Activated B cell treated with CpG ODN at 0.5 μM for 24 hours (primary cell): ENCODE measurements around the gene MTFP1. TPM values are rescaled to one million over a fixed set of nuclear protein-coding genes. Genes with fewer than 3 reads are reported as not detected.

Experiments used
- ATAC-seq: fragments of 200-7000 bp; cut with Tn5 transposase; one replicate; pipeline ENCODE4 v1.10.0; 2021; ENCODE audit warnings: low read depth, mild to moderate bottlenecking, moderate library complexity
- CTCF ChIA-PET: fragments of 350-600 bp; sonication (Branson Sonifier 250); formaldehyde crosslinking; loops from one replicate; lab custom pipeline; 2021; ENCODE audit warnings: antibody characterized with exemption; lab: Charles Lee
- POLR2A ChIA-PET: fragments of 350-600 bp; sonication (Branson Sonifier 250); formaldehyde crosslinking; loops from one replicate; lab custom pipeline; 2021; ENCODE audit warnings: antibody characterized with exemption; lab: Charles Lee
- DNase-seq: peaks from one replicate; pipeline ENCODE4 v3.0.0; 2022
- H3K27ac Mint-ChIP-seq: one replicate; pipeline ENCODE4 v1.8.0; 2020; ENCODE audit warnings: mixed read lengths
- H3K27me3 Mint-ChIP-seq: one replicate; pipeline ENCODE4 v1.8.0; 2021; ENCODE audit warnings: mixed read lengths
- H3K36me3 Mint-ChIP-seq: one replicate; pipeline ENCODE4 v1.8.0; 2021; ENCODE audit warnings: low read depth, mixed read lengths
- H3K4me1 Mint-ChIP-seq: one replicate; pipeline ENCODE4 v1.8.0; 2021; ENCODE audit warnings: mixed read lengths
- H3K4me3 Mint-ChIP-seq: one replicate; pipeline ENCODE4 v1.8.0; 2020; ENCODE audit warnings: mild to moderate bottlenecking, mixed read lengths
- H3K9me3 Mint-ChIP-seq: one replicate; pipeline ENCODE4 v1.8.0; 2020; ENCODE audit warnings: mixed read lengths
- intact Hi-C: fragments of 100-400 bp; cut with micrococcal nuclease; formaldehyde crosslinking; loops from one replicate; pipeline ENCODE4 v1.15.1; 2024
- total RNA-seq: library from RNA; stranded (reverse); gene quantifications from 2 replicates; pipeline ENCODE4 v1.2.3, GENCODE V29; 2022
- TF ChIP-seq, protein P1 (sequence below): fragments of 200-600 bp; IDR thresholded peaks from one replicate; pipeline ENCODE4 v1.8.0; 2022; ENCODE audit warnings: antibody characterized with exemption, mild to moderate bottlenecking

The MTFP1 gene
- total RNA-seq, 1 donor from 2014 or later = 33.9 TPM

DNA sequence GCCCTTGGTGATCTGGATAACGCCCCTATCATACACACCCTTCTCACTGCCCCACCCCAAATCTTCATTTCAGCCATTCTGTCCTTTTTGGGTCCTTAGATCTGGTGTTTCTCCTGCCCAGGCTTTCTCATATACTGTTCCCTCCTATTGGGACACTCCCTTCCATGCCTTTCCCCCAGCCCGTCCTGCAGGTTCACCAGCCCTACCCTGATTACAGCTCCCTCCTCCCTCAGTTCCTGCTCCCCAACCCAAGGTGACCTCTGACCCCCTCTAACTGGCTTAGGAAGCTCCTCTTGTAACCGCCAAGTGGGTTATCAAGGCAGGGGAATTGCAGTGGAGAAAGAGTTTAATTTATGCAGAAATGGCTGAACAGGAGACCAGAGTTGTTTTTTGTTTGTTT, 13.0 kb downstream of the MTFP1 start:
- no peak for DNase-seq
- TF ChIP-seq, protein P1, sequence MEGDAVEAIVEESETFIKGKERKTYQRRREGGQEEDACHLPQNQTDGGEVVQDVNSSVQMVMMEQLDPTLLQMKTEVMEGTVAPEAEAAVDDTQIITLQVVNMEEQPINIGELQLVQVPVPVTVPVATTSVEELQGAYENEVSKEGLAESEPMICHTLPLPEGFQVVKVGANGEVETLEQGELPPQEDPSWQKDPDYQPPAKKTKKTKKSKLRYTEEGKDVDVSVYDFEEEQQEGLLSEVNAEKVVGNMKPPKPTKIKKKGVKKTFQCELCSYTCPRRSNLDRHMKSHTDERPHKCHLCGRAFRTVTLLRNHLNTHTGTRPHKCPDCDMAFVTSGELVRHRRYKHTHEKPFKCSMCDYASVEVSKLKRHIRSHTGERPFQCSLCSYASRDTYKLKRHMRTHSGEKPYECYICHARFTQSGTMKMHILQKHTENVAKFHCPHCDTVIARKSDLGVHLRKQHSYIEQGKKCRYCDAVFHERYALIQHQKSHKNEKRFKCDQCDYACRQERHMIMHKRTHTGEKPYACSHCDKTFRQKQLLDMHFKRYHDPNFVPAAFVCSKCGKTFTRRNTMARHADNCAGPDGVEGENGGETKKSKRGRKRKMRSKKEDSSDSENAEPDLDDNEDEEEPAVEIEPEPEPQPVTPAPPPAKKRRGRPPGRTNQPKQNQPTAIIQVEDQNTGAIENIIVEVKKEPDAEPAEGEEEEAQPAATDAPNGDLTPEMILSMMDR = no peak
- ChIA-PET CTCF (no interaction called here), POLR2A (no interaction called here)
- intact Hi-C loops = no loop called here
- H3K9me3 Mint-ChIP-seq = peaks cover 10% of the 10 kb centered on the region
- H3K36me3 Mint-ChIP-seq = peaks cover 4% of the 10 kb centered on the region
- no peak overlapping the region for H3K4me3 Mint-ChIP-seq
- no peak for ATAC-seq
- H3K27ac Mint-ChIP-seq = no peak overlapping the region
- H3K4me1 Mint-ChIP-seq = peaks cover 23% of the 10 kb centered on the region
- H3K27me3 Mint-ChIP-seq = peaks cover 28% of the 10 kb centered on the region

DNA sequence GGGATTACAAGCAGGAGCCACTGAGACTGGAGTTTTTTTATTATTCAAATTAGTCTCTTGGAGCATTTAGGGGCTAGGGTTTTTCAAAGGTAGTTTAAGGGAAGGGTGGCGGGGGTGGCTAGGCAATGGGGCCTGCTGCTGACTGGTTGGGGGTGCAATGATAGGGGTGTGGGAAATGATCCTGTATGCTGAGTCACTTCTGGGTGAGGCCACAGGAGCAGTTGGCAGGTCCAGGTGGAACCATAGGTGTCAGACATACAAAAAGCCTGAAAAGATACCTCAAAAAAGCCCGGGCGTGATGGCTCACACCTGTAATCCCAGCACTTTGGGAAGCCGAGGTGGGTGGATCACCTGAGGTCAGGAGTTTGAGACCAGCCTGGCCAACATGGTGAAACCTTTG, 13.7 kb downstream of the MTFP1 start:
- peaks cover 4% of the 10 kb centered on the region for H3K36me3 Mint-ChIP-seq
- intact Hi-C loops = no loop called here
- H3K4me3 Mint-ChIP-seq = no peak overlapping the region
- peaks cover 10% of the 10 kb centered on the region for H3K9me3 Mint-ChIP-seq
- CTCF ChIA-PET = no interaction called here
- ATAC-seq (no peak), DNase-seq (no peak)
- H3K27me3 Mint-ChIP-seq = peaks cover 30% of the 10 kb centered on the region
- H3K27ac Mint-ChIP-seq = no peak overlapping the region
- H3K4me1 Mint-ChIP-seq = peaks cover 23% of the 10 kb centered on the region
- TF ChIP-seq, protein P1 = no peak
- POLR2A ChIA-PET = no interaction called here

- Mint-ChIP-seq H3K27me3 (peaks cover 31% of the 10 kb centered on the region), H3K4me3 (no peak overlapping the region), H3K9me3 (peaks cover 10% of the 10 kb centered on the region), H3K27ac (no peak overlapping the region), H3K4me1 (peaks cover 20% of the 10 kb centered on the region), H3K36me3 (peaks cover 4% of the 10 kb centered on the region)
- ATAC-seq = no peak
- TF ChIP-seq, protein P1 = no peak
- intact Hi-C loops = no loop called here
- CTCF ChIA-PET = interaction anchor here (0.9 kb wide), 1 partner anchor 16 kb away, joined by 3 read pairs; no protein-coding TSS in a partner anchor
- no peak for DNase-seq
- POLR2A ChIA-PET = no interaction called here
Observed at GRCh38 chr22:30439836-30440235, 14.3 kb downstream of the MTFP1 start.

DNA sequence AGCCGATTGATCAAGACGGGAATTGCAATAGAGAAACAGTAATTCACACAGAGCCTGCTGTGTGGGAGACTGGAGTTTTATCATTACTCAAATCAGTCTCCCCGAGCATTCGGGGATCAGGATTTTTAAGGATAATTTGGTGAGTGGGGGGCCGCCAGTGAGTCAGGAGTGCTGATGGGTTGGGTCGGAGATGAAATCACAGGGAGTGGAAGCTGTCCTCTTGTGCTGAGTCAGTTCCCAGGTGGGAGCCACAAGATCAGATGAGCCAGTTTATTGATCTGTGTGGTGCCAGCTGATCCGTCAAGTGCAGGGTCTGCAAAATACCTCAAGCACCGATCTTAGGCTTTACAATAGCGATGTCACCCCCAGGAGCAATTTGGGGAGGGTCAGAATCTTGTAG, 15.5 kb downstream of the MTFP1 start:
- ATAC-seq (no peak), DNase-seq (no peak)
- Mint-ChIP-seq H3K4me3 (no peak overlapping the region), H3K27me3 (peaks cover 36% of the 10 kb centered on the region), H3K4me1 (peaks cover 12% of the 10 kb centered on the region), H3K27ac (no peak overlapping the region), H3K36me3 (no peaks in the 10 kb centered on the region), H3K9me3 (peaks cover 6% of the 10 kb centered on the region)
- TF ChIP-seq, protein P1 = no peak
- intact Hi-C loops = no loop called here
- ChIA-PET POLR2A (no interaction called here), CTCF (no interaction called here)

DNA sequence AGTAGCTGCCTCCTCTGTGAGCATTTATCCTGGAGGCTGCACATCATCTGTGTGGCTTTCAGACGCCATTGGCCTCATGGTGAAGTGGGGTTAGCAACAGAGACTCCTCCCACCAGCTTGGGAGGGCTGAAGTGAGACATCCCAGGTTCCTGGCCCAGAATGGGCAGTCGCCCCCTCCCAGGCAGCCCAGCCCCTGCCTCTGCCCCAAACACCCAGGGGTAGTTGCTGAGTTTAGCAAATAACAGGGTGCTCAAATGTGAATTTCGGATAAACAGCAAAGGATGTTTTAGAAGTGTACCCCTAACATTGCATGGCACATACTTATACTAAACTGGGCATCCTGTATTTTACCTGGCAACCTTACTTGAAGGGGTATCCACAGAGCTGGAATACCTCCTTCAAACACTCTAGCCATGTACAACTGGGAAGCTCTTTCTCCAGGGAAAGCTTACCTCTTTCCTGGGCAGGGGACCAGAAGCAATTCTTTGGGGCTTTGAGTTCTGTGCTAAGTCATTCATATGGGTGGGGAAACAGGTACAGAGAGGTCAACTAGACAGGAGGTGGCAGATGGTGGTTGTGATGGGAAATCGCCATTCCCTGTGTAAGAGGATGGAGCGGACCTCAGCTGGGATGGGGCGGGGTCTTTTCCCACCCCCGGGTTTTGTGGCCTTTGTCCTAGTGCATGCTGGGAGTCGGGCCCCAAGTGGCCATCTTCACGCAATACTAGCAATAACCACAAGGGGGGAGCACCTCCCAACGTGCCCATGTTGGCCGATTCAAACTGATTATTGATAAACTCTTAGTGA, 19.3 kb downstream of the MTFP1 start:
- ChIA-PET CTCF (no interaction called here), POLR2A (no interaction called here)

More for the DNA sequence above, 19.3 kb downstream of the MTFP1 start:
- H3K4me3 Mint-ChIP-seq = no peak overlapping the region
- no peaks in the 10 kb centered on the region for H3K36me3 Mint-ChIP-seq
- DNase-seq (no peak), ATAC-seq (peak; percentile 71)
- H3K27me3 Mint-ChIP-seq = peaks cover 44% of the 10 kb centered on the region
- no peak overlapping the region for H3K27ac Mint-ChIP-seq
- H3K9me3 Mint-ChIP-seq = peaks cover 5% of the 10 kb centered on the region
- H3K4me1 Mint-ChIP-seq = peaks cover 11% of the 10 kb centered on the region
- intact Hi-C loops = loop anchor here (1.0 to 2.0 kb wide), 2 partner anchors 40 to 158 kb away; no protein-coding TSS in a partner anchor
- TF ChIP-seq, protein P1 = peak; percentile 22
